Uterus (tissue), 4 donors: Measurements from ENCODE around the gene ACAP2. TPM values are rescaled to one million over a fixed set of nuclear protein-coding genes. Genes with fewer than 3 reads are reported as not detected.

ENCODE experiments used
- DNase-seq, 2 donors: peaks; one replicate each; pipeline ENCODE4 v3.0.0-alpha.2; 2019 to 2020
- H3K27ac ChIP-seq, 2 donors: fragments of 200-600 bp; sonication (generic); 1 replicate in 1 of 2; 2 replicates in 1 of 2; pipeline ENCODE4 v1.5.1; 2016 to 2018
- H3K27me3 ChIP-seq, 2 donors: fragments of 200-600 bp; sonication (generic); one replicate each; pipeline ENCODE4 v1.5.1; 2018 to 2019; ENCODE audit warnings: control low read depth in 1 of 2
- H3K36me3 ChIP-seq, 2 donors: fragments of 200-600 bp; sonication (generic); one replicate each; pipeline ENCODE4 v1.5.1; 2019; ENCODE audit warnings: control low read depth in 1 of 2
- H3K4me1 ChIP-seq, 2 donors: fragments of 200-600 bp; sonication (generic); one replicate each; pipeline ENCODE4 v1.5.1; 2018 to 2019; ENCODE audit warnings: control low read depth in 1 of 2
- H3K4me3 ChIP-seq, 2 donors: fragments of 200-600 bp; sonication (generic); 1 replicate in 1 of 2; 2 replicates in 1 of 2; pipeline ENCODE4 v1.5.1; 2018 to 2019; ENCODE audit warnings: mild to moderate bottlenecking in 1 of 2
- H3K9me3 ChIP-seq, 2 donors: fragments of 200-600 bp; sonication (generic); one replicate each; pipeline ENCODE4 v1.5.1; 2019; ENCODE audit warnings: control low read depth in 1 of 2
- POLR2A ChIP-seq, 2 donors: fragments of 450-650 bp; IDR thresholded peaks; one replicate each; pipeline ENCODE4 v1.6.1; 2016; ENCODE audit warnings: antibody characterized with exemption in 2 of 2, mild to moderate bottlenecking in 1 of 2, moderate library complexity in 1 of 2
- intact Hi-C: fragments of 100-400 bp; cut with DNase I; formaldehyde crosslinking; loops from one replicate; pipeline ENCODE4 v1.15.1; 2023; ENCODE audit warnings: low total_unique reads
- total RNA-seq, 4 donors: library from RNA; depleted of rRNA in 3 of 4; stranded (reverse); fragments of >200 nt in 3 of 4; gene quantifications; one replicate each; pipeline versions ENCODE4 v1.1.0 to v1.2.4, GENCODE V29; 2014 to 2023
- TF ChIP-seq, protein P1 (sequence below), 4 experiments: fragments of 200-600 bp in 2 of 4; fragments of 450-650 bp in 2 of 4; sonication (generic) in 2 of 4; IDR thresholded peaks; one replicate each; pipeline ENCODE4 v1.5.1; 2016 to 2019; ENCODE audit warnings: antibody characterized with exemption in 4 of 4, mild to moderate bottlenecking in 2 of 4, moderate library complexity in 1 of 4
- donor health status: DM: yes; HTN: yes; CAD: no.

The ACAP2 gene
- total RNA-seq, 4 donors from 2014 or later: 40.3 to 140 (median 68.6) TPM

DNA sequence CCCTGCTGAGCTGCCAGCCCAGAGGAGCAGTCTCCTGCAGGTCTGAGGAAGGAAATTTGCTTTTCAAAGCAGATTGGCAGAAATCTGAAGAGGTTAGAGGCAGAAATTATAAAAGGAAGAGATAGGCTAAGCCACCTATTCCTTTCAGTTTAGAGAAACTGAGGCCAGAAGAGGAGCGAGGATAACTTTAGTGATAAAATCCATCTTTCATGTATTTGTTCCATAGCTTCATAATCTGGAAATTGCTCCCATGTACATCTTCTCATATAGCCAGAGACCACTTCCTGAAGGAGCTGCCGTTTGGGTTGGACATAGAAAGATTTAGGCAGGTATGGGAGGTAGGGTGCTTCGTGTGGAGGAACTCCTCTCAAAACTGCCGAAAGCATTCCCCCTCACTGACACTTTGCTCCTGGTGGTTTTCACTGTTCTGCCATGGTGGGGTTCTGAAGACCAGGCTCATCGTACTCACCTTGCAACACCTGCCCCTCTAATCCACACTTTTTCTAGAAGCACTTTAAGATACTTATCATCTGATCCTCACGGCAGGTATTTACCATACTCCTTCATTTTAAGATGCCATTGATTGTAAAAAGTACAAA is 670 bp upstream of the ACAP2 start:
- intact Hi-C loops: no loop called here

DNA sequence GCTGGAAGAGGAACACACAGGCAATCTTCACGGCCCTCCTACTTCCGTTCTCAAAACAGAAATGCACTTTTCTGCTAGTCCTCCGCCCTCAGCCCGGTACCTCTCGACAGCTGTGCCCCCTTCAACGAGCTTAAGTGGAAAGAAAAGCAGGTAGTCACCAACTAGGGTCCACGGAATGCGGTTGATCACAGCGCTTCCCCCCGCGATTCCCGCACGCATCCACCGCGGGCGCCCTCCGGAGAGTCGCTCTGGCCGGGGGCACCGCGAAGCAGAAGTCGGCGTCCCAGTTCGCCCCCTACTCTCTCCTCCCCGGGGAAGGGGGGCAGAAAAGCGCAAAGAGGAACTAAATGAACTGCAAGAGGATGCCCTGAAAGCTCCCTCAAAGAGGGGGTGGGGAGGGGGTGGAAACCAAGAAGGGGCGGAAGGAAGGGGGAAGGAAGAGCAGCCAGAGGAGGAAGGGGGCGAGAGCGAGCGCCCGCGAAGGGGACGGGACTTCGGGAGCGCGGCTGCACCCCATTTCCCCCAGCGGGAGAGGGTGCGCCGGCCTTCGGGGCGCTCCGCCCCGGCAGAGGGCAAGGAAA is 738 bp downstream of the ACAP2 start:
- TF ChIP-seq, protein P1, sequence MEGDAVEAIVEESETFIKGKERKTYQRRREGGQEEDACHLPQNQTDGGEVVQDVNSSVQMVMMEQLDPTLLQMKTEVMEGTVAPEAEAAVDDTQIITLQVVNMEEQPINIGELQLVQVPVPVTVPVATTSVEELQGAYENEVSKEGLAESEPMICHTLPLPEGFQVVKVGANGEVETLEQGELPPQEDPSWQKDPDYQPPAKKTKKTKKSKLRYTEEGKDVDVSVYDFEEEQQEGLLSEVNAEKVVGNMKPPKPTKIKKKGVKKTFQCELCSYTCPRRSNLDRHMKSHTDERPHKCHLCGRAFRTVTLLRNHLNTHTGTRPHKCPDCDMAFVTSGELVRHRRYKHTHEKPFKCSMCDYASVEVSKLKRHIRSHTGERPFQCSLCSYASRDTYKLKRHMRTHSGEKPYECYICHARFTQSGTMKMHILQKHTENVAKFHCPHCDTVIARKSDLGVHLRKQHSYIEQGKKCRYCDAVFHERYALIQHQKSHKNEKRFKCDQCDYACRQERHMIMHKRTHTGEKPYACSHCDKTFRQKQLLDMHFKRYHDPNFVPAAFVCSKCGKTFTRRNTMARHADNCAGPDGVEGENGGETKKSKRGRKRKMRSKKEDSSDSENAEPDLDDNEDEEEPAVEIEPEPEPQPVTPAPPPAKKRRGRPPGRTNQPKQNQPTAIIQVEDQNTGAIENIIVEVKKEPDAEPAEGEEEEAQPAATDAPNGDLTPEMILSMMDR (IDR thresholded peaks at IDR 0.05): peak in 1 of 4 experiments; percentile 6
- no peak for TF ChIP-seq POLR2A (IDR thresholded peaks at IDR 0.05)
- no peaks in the 10 kb centered on the region for H3K9me3 ChIP-seq
- DNase-seq: peak; percentile 24 to 32
- H3K27me3 ChIP-seq: no peaks in the 10 kb centered on the region
- intact Hi-C loops: no loop called here
- H3K4me1 ChIP-seq: peaks cover 0 to 4% of the 10 kb centered on the region in 2 donors
- H3K36me3 ChIP-seq: no peaks in the 10 kb centered on the region
- peak overlapping the region; percentile 95 to 98 for H3K4me3 ChIP-seq
- H3K27ac ChIP-seq: peak overlapping the region; percentile 92 to 95

More for the DNA sequence above, 670 bp upstream of the ACAP2 start:
- no peak for TF ChIP-seq POLR2A (IDR thresholded peaks at IDR 0.05)
- TF ChIP-seq, protein P1 (IDR thresholded peaks at IDR 0.05): no peak
- H3K27ac ChIP-seq: peak overlapping the region; percentile 58 to 77
- H3K4me1 ChIP-seq: peaks cover 0 to 4% of the 10 kb centered on the region in 2 donors
- no peaks in the 10 kb centered on the region for H3K36me3 ChIP-seq
- DNase-seq: peak in 1 of 2 donors; percentile 17
- no peaks in the 10 kb centered on the region for H3K27me3 ChIP-seq
- peak overlapping the region in 1 of 2 donors; percentile 21 for H3K4me3 ChIP-seq
- no peaks in the 10 kb centered on the region for H3K9me3 ChIP-seq

DNA sequence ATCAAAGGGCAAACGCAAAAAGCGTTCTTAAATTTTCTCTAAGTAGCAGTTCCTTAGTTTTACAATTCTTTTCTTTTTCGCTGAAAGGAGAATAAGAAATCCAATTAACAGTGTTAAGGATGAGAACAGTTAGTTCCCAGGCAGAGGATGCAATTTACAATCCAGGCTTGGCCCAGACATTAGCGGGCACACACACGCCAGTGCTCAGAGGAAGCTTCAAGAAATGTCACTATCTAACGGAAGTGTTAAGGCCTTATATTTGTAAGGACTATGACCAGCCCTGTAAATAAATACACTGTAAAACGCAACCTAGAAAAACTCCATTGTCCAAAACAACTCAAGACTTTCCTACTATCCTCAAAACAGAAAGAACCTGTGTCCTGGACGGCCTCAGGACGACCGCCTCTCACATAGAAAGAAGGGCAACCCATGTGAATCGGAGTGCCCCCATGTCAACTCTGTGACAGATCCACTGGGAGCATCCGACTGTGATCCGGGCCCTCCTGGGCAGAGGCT is 1.3 kb downstream of the ACAP2 start:
- Histone ChIP-seq H3K27me3 (no peaks in the 10 kb centered on the region), H3K36me3 (no peaks in the 10 kb centered on the region), H3K4me3 (peak overlapping the region; percentile 95 to 98), H3K4me1 (peaks cover 0 to 4% of the 10 kb centered on the region in 2 donors), H3K27ac (peak overlapping the region; percentile 92 to 95), H3K9me3 (no peaks in the 10 kb centered on the region)
- intact Hi-C loops: no loop called here
- no peak for TF ChIP-seq POLR2A (IDR thresholded peaks at IDR 0.05)
- TF ChIP-seq, protein P1 (IDR thresholded peaks at IDR 0.05): no peak
- DNase-seq: no peak

DNA sequence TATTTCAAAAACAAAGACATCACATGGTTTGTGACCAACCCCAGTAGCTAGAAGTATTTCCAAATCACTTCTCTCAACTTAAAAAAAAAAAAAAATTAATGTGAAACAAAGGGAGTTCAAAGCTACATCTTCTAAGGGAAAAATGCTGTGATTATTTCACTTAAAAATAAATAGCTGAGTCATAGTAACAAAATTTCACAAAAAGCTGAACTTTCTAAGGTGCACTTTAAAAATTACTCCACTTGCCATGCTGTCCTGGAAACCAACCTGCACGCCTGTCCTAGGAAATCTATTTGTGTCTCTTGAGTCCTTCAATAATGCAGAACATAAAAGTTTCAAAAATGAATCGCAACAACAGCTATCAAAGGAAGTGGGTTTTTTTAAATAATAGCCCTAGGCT is 1.8 kb downstream of the ACAP2 start:
- Histone ChIP-seq H3K27ac (peak overlapping the region; percentile 92 to 95), H3K9me3 (no peaks in the 10 kb centered on the region), H3K4me1 (peaks cover 0 to 4% of the 10 kb centered on the region in 2 donors), H3K36me3 (no peaks in the 10 kb centered on the region), H3K4me3 (peak overlapping the region; percentile 95 to 98), H3K27me3 (no peaks in the 10 kb centered on the region)
- intact Hi-C loops: no loop called here
- no peak for TF ChIP-seq POLR2A (IDR thresholded peaks at IDR 0.05)
- no peak for DNase-seq

DNA sequence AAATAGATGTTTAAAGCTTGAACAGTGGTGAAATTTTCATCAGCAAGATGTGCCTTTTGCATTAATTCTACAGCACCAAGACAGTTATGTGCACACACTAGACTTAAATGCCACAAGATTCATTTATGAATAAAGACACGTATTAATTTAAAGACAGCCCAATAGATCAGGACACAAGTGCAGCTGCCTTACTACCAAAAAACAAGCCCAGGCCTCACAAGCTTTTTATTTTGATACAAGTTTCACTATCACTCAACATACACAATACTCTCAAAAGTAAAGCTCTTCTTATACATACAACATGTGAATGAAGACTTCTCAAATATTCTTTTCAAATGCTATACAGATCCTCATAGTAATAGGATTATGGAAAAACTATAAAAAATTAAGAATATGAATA is 2.4 kb downstream of the ACAP2 start:
- intact Hi-C loops: no loop called here
- Histone ChIP-seq H3K4me1 (peaks cover 0 to 4% of the 10 kb centered on the region in 2 donors), H3K4me3 (no peak overlapping the region), H3K36me3 (no peaks in the 10 kb centered on the region), H3K9me3 (no peaks in the 10 kb centered on the region), H3K27ac (no peak overlapping the region), H3K27me3 (no peaks in the 10 kb centered on the region)
- no peak for TF ChIP-seq POLR2A (IDR thresholded peaks at IDR 0.05)
- TF ChIP-seq, protein P1 (IDR thresholded peaks at IDR 0.05): no peak
- DNase-seq: no peak
